HFFc6 (cell line): ENCODE data around the gene UBE2Q2. TPM values are rescaled to one million over a fixed set of nuclear protein-coding genes. Genes with fewer than 3 reads are reported as not detected.
A peak's percentile ranks its signal among the peaks of the same experiment; 100 is the strongest.

Experiments used
- DNase-seq: peaks from one replicate; pipeline ENCODE4 v3.0.0-alpha.2; 2018
- H3K27ac Mint-ChIP-seq: 2 replicates; pipeline ENCODE4 v1.8.0; 2020; ENCODE audit warnings: mild to moderate bottlenecking, mixed read lengths
- H3K27me3 Mint-ChIP-seq: 2 replicates; pipeline ENCODE4 v1.8.0; 2021; ENCODE audit warnings: mild to moderate bottlenecking, moderate library complexity, mixed read lengths; ENCODE audit not compliant: insufficient read depth
- H3K36me3 Mint-ChIP-seq: 2 replicates; pipeline ENCODE4 v1.8.0; 2021; ENCODE audit warnings: low read depth, mixed read lengths
- H3K4me1 Mint-ChIP-seq: 2 replicates; pipeline ENCODE4 v1.8.0; 2020; ENCODE audit warnings: low read depth, mixed read lengths
- H3K4me3 Mint-ChIP-seq: 2 replicates; pipeline ENCODE4 v1.8.0; 2020; ENCODE audit warnings: mild to moderate bottlenecking, moderate library complexity, mixed read lengths
- H3K9me3 Mint-ChIP-seq: 2 replicates; pipeline ENCODE4 v1.8.0; 2020; ENCODE audit warnings: mild to moderate bottlenecking, mixed read lengths
- total RNA-seq, 6 experiments: library from RNA; stranded (reverse); fragmentation: NEBNext Ultra II Directional; extraction: Animal tissue kit (Norgen Biotek cat#: 25700); gene quantifications; 2 replicates in 1 of 6; 3 replicates in 5 of 6; pipeline ENCODE4 v1.2.3, GENCODE V29; 2021
- TF ChIP-seq, protein P1 (sequence below): fragments of 200-600 bp; sonication (generic); IDR thresholded peaks from 2 replicates; pipeline ENCODE4 v1.5.0; 2021; ENCODE audit warnings: antibody characterized with exemption, mild to moderate bottlenecking

UBE2Q2 gene
- total RNA-seq, 6 experiments from 2014 or later, result 38.4 to 45.6 (median 43.2) TPM

DNA sequence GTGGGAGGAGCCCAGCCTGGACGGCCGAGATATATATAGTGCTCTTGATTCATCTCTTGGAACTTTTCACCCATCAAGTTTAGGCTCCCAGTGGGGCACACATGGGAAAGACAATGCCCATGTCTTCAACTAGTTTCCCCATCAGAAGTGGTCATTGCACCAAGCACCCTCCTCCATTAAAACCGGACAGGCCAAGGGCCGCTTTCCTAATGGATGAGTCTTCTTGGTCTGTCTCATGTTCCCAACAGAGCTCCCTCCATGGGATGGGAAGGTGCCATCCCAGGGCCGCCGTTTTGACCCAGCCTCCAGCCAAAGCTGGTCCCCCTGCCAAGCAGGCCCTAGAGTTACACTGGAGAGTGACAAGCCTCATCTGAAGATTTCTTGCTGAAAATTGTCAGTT, 34.7 kb upstream of the UBE2Q2 start:
- TF ChIP-seq, protein P1, sequence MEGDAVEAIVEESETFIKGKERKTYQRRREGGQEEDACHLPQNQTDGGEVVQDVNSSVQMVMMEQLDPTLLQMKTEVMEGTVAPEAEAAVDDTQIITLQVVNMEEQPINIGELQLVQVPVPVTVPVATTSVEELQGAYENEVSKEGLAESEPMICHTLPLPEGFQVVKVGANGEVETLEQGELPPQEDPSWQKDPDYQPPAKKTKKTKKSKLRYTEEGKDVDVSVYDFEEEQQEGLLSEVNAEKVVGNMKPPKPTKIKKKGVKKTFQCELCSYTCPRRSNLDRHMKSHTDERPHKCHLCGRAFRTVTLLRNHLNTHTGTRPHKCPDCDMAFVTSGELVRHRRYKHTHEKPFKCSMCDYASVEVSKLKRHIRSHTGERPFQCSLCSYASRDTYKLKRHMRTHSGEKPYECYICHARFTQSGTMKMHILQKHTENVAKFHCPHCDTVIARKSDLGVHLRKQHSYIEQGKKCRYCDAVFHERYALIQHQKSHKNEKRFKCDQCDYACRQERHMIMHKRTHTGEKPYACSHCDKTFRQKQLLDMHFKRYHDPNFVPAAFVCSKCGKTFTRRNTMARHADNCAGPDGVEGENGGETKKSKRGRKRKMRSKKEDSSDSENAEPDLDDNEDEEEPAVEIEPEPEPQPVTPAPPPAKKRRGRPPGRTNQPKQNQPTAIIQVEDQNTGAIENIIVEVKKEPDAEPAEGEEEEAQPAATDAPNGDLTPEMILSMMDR, result no peak
- H3K4me1 Mint-ChIP-seq, result no peaks in the 10 kb centered on the region
- H3K36me3 Mint-ChIP-seq, result no peaks in the 10 kb centered on the region
- no peak for DNase-seq
- no peak overlapping the region for H3K27ac Mint-ChIP-seq
- H3K4me3 Mint-ChIP-seq, result no peak overlapping the region
- H3K9me3 Mint-ChIP-seq, result no peaks in the 10 kb centered on the region
- H3K27me3 Mint-ChIP-seq, result peaks cover 11% of the 10 kb centered on the region

DNA sequence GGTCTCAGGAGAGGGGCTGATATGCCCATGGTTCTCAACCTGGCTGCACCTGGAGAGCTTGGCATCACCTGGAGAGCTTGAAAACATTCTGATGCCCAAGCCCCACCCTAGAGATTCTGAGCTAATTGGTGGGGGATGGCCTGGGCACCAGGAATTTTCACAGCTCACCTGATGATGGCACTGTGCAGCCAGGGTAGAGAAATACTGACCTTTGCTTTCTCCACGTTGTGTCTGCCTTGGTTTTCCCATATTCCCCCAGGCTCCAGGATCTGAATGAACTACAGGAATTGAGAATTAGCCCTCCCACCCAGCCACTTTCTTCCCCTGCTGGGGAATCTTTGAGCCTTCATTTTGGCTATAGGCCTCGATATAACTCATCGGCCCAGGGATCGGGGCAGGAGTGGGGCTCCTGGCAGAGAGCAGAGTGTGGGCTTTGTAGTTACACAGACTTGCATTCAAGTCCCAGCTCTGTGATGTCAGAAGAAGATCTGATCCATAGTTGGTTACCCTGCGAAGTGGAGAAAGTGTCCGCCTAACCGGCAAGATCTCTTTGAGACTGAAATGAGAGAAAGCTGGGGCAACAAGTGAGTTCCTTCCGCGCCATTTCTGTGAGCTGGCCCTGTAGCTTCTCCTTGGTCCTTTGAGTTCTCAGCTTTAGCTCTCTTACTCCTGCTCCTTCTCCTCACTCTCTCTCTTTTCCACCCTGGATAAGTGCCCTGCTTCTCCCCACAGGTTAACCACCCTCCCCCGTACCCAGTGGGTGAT, 33.1 kb upstream of the UBE2Q2 start:
- H3K9me3 Mint-ChIP-seq, result no peaks in the 10 kb centered on the region
- no peak overlapping the region for H3K4me3 Mint-ChIP-seq
- TF ChIP-seq, protein P1, result peak; percentile 62
- peak; percentile 13 for DNase-seq
- no peaks in the 10 kb centered on the region for H3K36me3 Mint-ChIP-seq
- H3K27me3 Mint-ChIP-seq, result peaks cover 13% of the 10 kb centered on the region
- H3K27ac Mint-ChIP-seq, result no peak overlapping the region
- H3K4me1 Mint-ChIP-seq, result no peaks in the 10 kb centered on the region

DNA sequence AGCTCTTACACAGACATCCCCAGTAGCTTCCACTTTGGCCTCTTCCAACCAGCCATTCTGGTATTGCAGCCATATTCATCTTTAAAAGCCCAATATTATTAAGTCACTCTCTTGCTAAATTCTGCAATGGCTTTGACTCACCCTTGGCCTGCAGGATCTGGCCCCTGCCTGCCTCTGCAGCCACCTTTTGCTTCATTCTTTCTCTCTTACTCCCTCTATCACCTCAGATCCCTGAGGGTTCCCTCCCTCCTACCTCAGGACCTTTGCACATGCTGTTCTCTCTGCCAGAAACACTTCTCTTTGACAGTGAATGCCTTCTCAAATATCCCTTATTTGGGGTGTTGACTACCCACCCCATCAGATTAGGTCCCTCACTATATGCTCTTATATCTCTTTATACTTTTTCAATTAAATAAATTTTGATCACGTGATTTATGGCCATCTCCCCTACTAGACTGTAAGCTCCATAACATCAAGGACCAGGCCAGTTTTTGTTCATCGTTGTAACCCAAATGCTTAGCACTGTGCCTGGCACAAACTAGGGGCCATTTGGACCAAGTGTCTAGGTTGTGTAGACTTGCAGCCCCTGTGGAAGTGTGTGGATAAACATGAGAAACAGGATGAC, 32.3 kb upstream of the UBE2Q2 start:
- 0 out of 2 replicates have a peak, but pooled peaks cover under 1% of the 10 kb centered on the region for H3K4me1 Mint-ChIP-seq
- H3K27ac Mint-ChIP-seq, result no peak overlapping the region
- no peaks in the 10 kb centered on the region for H3K36me3 Mint-ChIP-seq
- H3K9me3 Mint-ChIP-seq, result no peaks in the 10 kb centered on the region
- no peak for DNase-seq
- no peak overlapping the region for H3K4me3 Mint-ChIP-seq
- H3K27me3 Mint-ChIP-seq, result peaks cover 10% of the 10 kb centered on the region
- TF ChIP-seq, protein P1, result no peak

DNA sequence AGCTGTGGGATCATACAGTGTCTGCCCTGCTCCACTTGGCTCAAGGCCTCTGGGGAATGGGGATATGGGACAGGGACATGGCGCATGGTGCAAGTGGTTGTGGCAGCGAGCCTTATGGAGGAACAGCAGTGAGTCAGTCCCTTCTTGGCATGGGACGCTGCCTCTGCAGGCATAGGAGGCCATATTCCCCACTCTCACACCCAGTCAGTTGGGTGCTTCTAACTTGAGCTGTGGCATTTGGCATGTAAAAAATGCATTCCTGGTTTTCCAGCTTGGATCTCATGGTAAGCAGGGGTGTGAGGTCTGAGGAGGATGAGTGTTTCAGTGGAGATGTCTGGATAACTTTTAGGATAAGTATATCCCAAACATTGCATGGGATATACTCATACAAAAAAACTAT, 31.6 kb upstream of the UBE2Q2 start:
- Mint-ChIP-seq H3K4me3 (no peak overlapping the region), H3K27me3 (peaks cover 10% of the 10 kb centered on the region), H3K9me3 (no peaks in the 10 kb centered on the region), H3K36me3 (no peaks in the 10 kb centered on the region), H3K4me1 (peaks cover 7% of the 10 kb centered on the region; the same call in 1 of the 2 replicates), H3K27ac (no peak overlapping the region)
- DNase-seq, result peak; percentile 38
- TF ChIP-seq, protein P1, result no peak

DNA sequence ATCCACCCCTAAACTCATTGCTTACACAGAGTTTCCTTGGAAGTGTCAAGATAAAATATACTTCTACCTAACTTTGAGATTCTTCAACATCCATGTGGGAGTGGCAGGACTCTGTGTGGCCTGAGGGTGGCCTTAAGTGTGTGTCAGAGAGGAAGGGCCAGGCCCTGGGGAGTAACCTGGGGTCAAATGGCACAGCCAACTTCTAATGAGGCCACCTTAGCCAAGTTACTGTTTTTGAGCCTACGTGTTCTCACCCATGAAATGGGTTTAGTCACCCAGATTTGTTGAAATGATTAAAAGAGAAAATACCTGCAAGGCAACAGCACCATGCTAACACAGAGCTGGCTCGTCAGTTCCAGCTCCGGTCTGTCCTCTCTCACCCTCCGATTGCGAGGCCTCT, 28.5 kb upstream of the UBE2Q2 start:
- H3K9me3 Mint-ChIP-seq, result no peaks in the 10 kb centered on the region
- H3K36me3 Mint-ChIP-seq, result no peaks in the 10 kb centered on the region
- H3K27me3 Mint-ChIP-seq, result peaks cover 6% of the 10 kb centered on the region
- H3K4me3 Mint-ChIP-seq, result no peak overlapping the region
- no peak overlapping the region for H3K27ac Mint-ChIP-seq
- TF ChIP-seq, protein P1, result no peak
- DNase-seq, result no peak
- peaks cover 16% of the 10 kb centered on the region; the same call in 1 of the 2 replicates for H3K4me1 Mint-ChIP-seq
